ENCODE data around the gene PRR35.

DNA sequence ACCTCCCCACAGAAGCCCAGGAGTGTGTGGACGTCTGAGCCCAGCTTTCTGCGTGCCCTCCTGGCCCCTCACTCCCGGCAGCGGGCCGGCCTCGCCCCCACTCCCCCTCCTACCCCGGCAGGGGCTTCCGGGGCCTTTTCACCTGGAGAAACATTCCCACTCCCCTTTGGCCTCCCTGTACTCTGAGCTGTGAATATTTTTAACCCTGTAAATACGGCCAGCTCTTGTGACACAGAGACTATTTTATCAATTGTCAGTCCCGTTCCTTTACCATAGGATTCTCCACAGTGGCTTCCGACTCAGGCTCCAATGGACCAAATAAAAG is 5.9 kb upstream of the PRR35 start:
- TF ChIP-seq, protein P1, sequence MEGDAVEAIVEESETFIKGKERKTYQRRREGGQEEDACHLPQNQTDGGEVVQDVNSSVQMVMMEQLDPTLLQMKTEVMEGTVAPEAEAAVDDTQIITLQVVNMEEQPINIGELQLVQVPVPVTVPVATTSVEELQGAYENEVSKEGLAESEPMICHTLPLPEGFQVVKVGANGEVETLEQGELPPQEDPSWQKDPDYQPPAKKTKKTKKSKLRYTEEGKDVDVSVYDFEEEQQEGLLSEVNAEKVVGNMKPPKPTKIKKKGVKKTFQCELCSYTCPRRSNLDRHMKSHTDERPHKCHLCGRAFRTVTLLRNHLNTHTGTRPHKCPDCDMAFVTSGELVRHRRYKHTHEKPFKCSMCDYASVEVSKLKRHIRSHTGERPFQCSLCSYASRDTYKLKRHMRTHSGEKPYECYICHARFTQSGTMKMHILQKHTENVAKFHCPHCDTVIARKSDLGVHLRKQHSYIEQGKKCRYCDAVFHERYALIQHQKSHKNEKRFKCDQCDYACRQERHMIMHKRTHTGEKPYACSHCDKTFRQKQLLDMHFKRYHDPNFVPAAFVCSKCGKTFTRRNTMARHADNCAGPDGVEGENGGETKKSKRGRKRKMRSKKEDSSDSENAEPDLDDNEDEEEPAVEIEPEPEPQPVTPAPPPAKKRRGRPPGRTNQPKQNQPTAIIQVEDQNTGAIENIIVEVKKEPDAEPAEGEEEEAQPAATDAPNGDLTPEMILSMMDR (IDR thresholded peaks at IDR 0.05; ENCODE audit: low read length): no peak
- no peak for TF ChIP-seq EZH2 (IDR thresholded peaks at IDR 0.05; ENCODE audit: borderline replicate concordance, low read length)

All from OCI-LY1 (cell line).